ENCODE results near the gene HS1BP3. TPM values are rescaled to one million over a fixed set of nuclear protein-coding genes. Genes with fewer than 3 reads are reported as not detected.

HS1BP3 gene
- polyA plus RNA-seq, 2 of the 4 experiments (the other 2 are of a cell fraction): 12.4 to 23.5 TPM

DNA sequence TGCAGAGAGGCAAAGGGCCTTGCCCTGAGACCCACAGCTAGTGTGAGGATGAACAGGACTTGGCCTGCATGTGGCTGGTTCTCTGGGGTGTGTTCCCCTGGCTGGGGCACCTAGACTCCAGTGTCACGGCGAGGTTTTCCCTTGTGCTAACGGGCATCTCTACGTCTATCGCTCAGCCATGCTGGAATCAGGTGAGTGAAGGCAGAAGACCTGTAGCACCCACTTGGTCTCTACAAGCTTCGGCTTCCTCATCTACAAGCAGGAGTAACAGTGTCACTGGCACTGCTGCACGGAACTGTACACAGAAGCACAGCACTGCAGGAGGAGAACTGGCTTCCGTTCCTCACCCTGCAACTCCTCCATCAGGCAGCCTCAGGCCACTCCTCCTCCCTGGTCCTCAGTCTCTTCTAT, 30.6 kb downstream of the HS1BP3 start:
- H3K27ac ChIP-seq: no peak overlapping the region
- no peak overlapping the region for H3K4me2 ChIP-seq
- ChIA-PET POLR2A (interaction anchor here (10.2 kb wide), 1 partner anchor 172 kb away, joined by 137 read pairs; the partner anchor contains the start of gene RHOB), CTCF (interaction anchor here (1.1 to 3.1 kb wide), 4 partner anchors 8 to 242 kb away, joined by 3 to 14 read pairs (median 5); no protein-coding TSS in a partner anchor)
- peaks cover 26% of the 10 kb centered on the region for H3K4me1 ChIP-seq
- FAIRE-seq (no peak), DNase-seq (ENCODE audit: low read depth in 1 of 2, low spot score in 1 of 2) (no peak), ATAC-seq (no peak)
- TF ChIP-seq HOXB5 (CRISPR knock-in tag; IDR thresholded peaks at IDR 0.05) (no peak), CBX8 (IDR thresholded peaks at IDR 0.05) (no peak)
- WGBS (ENCODE audit: missing lambda C conversion rate): 92% methylated on average over 8 of the region's 8 CpGs
- no peak overlapping the region for H3K4me3 ChIP-seq
- no peaks in the 10 kb centered on the region for H3K9me3 ChIP-seq

DNA sequence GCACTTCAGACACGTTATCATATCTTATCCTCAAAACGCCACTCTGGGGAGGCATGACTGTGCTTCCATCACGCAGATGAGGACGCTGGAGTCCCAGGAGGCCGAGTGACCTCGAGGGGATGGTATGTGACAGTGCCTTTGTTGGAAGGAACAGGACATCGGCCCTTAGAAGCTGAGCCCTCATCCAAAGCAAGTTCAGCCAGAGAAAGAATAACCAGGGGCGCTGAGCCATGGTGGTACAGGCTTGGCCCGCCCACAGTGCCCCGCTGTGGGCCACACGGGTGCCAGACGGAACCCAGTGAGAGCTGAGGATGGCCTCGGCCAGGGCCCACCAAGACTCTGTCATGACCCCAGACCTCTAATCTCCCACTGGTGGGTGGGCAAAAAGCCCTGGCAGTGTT, 31.3 kb downstream of the HS1BP3 start:
- FAIRE-seq: no peak
- no peak for ATAC-seq
- CTCF ChIA-PET: interaction anchor here (1.1 to 3.1 kb wide), 4 partner anchors 9 to 241 kb away, joined by 3 to 14 read pairs (median 5); no protein-coding TSS in a partner anchor
- Histone ChIP-seq H3K9me3 (no peaks in the 10 kb centered on the region), H3K27ac (peak overlapping the region in 1 of 2 experiments; percentile 90; a peak in 3 of 6 replicates), H3K4me3 (no peak overlapping the region), H3K4me1 (peaks cover 26% of the 10 kb centered on the region), H3K4me2 (no peak overlapping the region)
- WGBS (ENCODE audit: missing lambda C conversion rate): 94% methylated on average over 13 of the region's 13 CpGs
- no peak for TF ChIP-seq NFE2L2 (conservative IDR thresholded peaks at IDR 0.05; ENCODE audit: low read length)
- POLR2A ChIA-PET: interaction anchor here (10.2 kb wide), 1 partner anchor 171 kb away, joined by 137 read pairs; the partner anchor contains the start of gene RHOB
- no peak for DNase-seq (ENCODE audit: low read depth in 1 of 2, low spot score in 1 of 2)

DNA sequence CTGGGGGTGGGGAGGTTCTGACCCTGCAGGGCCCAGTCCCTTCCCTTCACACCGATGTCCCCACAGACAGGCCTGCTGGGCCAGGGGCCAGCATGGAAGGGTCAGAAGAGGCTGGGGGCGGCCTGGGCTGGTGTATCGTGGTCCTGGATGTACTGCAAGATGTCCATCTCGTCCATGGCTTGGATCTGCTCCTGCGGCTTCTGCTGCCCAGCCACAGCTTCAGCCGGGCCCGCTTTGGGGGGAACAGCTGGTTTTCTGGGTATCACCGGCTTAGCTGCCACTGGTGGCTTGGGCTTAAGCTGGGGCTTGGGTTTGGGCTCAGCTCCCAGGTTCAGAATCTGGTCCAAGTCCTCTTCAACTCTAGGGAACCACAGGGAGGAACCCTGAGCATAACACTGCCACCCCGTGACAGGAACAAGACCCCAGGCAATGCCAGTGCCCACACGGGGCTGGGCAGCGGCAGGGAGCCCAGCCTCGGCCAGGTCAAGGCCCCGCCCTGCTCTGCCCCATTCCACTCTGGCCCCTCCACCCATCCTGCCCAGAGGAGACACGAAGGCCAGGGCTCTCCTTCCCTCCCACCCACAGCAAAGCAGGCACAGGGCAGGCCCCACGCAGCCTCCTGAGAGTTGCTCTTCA, 31.9 kb downstream of the HS1BP3 start:
- Histone ChIP-seq H3K4me3 (no peak overlapping the region), H3K4me2 (peak overlapping the region; percentile 59; the same call in 1 of the 3 replicates), H3K27ac (peak overlapping the region; percentile 89 to 90), H3K9me3 (no peaks in the 10 kb centered on the region), H3K4me1 (peaks cover 26% of the 10 kb centered on the region)
- WGBS (ENCODE audit: missing lambda C conversion rate): 90% methylated on average over 11 of the region's 15 CpGs
- DNase-seq (ENCODE audit: low read depth in 1 of 2, low spot score in 1 of 2) (no peak), FAIRE-seq (no peak), ATAC-seq (no peak)
- TF ChIP-seq SREBF2 (IDR thresholded peaks at IDR 0.05) (no peak), FOXS1 (CRISPR knock-in tag; IDR thresholded peaks at IDR 0.05) (no peak), POLR2A (IDR thresholded peaks at IDR 0.05; ENCODE audit: low read length) (no peak), MYC (IDR thresholded peaks at IDR 0.05; ENCODE audit: borderline replicate concordance, low read length) (no peak), RCOR1 (IDR thresholded peaks at IDR 0.05; ENCODE audit: low read depth, low read length) (no peak), FOSL2 (IDR thresholded peaks at IDR 0.05) (no peak), FOSL2 (CRISPR knock-in tag; IDR thresholded peaks at IDR 0.05) (no peak), CHD2 (IDR thresholded peaks at IDR 0.05; ENCODE audit: low read length, partially characterized antibody) (no peak)
- ChIA-PET POLR2A (interaction anchor here (10.2 kb wide), 1 partner anchor 171 kb away, joined by 137 read pairs; the partner anchor contains the start of gene RHOB), CTCF (interaction anchor here (1.1 to 7.0 kb wide), 11 partner anchors 9 to 249 kb away, joined by 3 to 112 read pairs (median 7); no protein-coding TSS in a partner anchor)

DNA sequence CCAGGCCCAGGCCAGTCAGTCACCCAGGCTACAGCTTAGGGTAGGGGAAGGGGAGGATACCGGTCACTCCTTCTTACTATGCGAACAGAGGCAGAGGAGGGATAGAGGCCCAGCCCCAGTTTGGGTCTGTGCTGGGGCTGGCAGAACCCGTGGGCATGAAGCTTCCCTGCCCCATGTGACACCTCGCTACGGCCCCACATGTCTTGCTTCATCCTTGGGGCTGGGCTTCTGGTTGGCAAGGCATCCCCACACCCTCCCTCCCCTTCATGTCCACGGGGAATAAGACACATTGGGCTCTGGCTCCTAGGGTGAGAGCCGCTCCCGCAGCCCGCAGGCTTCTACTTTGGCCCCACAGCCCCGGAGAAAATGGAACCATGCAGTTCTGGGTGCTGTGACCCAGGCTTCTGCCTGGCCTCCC, 32.4 kb downstream of the HS1BP3 start:
- Histone ChIP-seq H3K27ac (peak overlapping the region; percentile 89 to 90), H3K4me3 (no peak overlapping the region), H3K4me1 (peaks cover 26% of the 10 kb centered on the region), H3K4me2 (peak overlapping the region; percentile 59), H3K9me3 (no peaks in the 10 kb centered on the region)
- peak in 1 of 2 experiments; percentile 15; a peak in 3 of 6 replicates for ATAC-seq
- no peak for DNase-seq (ENCODE audit: low read depth in 1 of 2, low spot score in 1 of 2)
- FAIRE-seq: no peak
- ChIA-PET POLR2A (interaction anchor here (0.5 to 10.2 kb wide), 3 partner anchors 39 to 177 kb away, joined by 3 to 137 read pairs (median 3); partner anchors contain the start of gene RHOB), CTCF (interaction anchor here (0.7 to 7.0 kb wide), 17 partner anchors 11 to 248 kb away, joined by 3 to 112 read pairs (median 6); partner anchors contain the start of gene HS1BP3)
- TF ChIP-seq POLR2AphosphoS2 (conservative IDR thresholded peaks at IDR 0.05; ENCODE audit: low read length) (no peak), FOSL2 (IDR thresholded peaks at IDR 0.05) (no peak), FOSL2 (CRISPR knock-in tag; IDR thresholded peaks at IDR 0.05) (no peak), CEBPB (IDR thresholded peaks at IDR 0.05) (no peak), HEYL (CRISPR knock-in tag; IDR thresholded peaks at IDR 0.05) (no peak), FOSB (CRISPR knock-in tag; IDR thresholded peaks at IDR 0.05) (no peak), HDAC2 (IDR thresholded peaks at IDR 0.05) (no peak), KDM1A (IDR thresholded peaks at IDR 0.05; ENCODE audit: low read depth) (no peak), TFCP2L1 (CRISPR knock-in tag; IDR thresholded peaks at IDR 0.05) (no peak), GATA3 (IDR thresholded peaks at IDR 0.05; ENCODE audit: borderline replicate concordance) (no peak), NFE2L2 (conservative IDR thresholded peaks at IDR 0.05; ENCODE audit: low read length) (no peak), HOXA7 (CRISPR knock-in tag; IDR thresholded peaks at IDR 0.05) (no peak), SREBF2 (IDR thresholded peaks at IDR 0.05) (no peak), MAFK (IDR thresholded peaks at IDR 0.05; ENCODE audit: partially characterized antibody) (no peak), FOXS1 (CRISPR knock-in tag; IDR thresholded peaks at IDR 0.05) (no peak), CHD4 (IDR thresholded peaks at IDR 0.05; ENCODE audit: borderline replicate concordance) (no peak), JUN (IDR thresholded peaks at IDR 0.05) (no peak), ZC3H11A (IDR thresholded peaks at IDR 0.05) (no peak)
- TF ChIP-seq, protein P1, sequence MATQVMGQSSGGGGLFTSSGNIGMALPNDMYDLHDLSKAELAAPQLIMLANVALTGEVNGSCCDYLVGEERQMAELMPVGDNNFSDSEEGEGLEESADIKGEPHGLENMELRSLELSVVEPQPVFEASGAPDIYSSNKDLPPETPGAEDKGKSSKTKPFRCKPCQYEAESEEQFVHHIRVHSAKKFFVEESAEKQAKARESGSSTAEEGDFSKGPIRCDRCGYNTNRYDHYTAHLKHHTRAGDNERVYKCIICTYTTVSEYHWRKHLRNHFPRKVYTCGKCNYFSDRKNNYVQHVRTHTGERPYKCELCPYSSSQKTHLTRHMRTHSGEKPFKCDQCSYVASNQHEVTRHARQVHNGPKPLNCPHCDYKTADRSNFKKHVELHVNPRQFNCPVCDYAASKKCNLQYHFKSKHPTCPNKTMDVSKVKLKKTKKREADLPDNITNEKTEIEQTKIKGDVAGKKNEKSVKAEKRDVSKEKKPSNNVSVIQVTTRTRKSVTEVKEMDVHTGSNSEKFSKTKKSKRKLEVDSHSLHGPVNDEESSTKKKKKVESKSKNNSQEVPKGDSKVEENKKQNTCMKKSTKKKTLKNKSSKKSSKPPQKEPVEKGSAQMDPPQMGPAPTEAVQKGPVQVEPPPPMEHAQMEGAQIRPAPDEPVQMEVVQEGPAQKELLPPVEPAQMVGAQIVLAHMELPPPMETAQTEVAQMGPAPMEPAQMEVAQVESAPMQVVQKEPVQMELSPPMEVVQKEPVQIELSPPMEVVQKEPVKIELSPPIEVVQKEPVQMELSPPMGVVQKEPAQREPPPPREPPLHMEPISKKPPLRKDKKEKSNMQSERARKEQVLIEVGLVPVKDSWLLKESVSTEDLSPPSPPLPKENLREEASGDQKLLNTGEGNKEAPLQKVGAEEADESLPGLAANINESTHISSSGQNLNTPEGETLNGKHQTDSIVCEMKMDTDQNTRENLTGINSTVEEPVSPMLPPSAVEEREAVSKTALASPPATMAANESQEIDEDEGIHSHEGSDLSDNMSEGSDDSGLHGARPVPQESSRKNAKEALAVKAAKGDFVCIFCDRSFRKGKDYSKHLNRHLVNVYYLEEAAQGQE (IDR thresholded peaks at IDR 0.05): no peak
- TF ChIP-seq, protein P2, sequence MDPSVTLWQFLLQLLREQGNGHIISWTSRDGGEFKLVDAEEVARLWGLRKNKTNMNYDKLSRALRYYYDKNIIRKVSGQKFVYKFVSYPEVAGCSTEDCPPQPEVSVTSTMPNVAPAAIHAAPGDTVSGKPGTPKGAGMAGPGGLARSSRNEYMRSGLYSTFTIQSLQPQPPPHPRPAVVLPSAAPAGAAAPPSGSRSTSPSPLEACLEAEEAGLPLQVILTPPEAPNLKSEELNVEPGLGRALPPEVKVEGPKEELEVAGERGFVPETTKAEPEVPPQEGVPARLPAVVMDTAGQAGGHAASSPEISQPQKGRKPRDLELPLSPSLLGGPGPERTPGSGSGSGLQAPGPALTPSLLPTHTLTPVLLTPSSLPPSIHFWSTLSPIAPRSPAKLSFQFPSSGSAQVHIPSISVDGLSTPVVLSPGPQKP (IDR thresholded peaks at IDR 0.05; ENCODE audit: low read depth, low read length): no peak
- TF ChIP-seq, protein P3, sequence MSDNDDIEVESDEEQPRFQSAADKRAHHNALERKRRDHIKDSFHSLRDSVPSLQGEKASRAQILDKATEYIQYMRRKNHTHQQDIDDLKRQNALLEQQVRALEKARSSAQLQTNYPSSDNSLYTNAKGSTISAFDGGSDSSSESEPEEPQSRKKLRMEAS (IDR thresholded peaks at IDR 0.05): no peak
- WGBS (ENCODE audit: missing lambda C conversion rate): 91% methylated on average over 10 of the region's 10 CpGs

All from A549 (cell line).